OCI-LY7 (cell line): Measurements from ENCODE around the gene INPP5A.

Source experiments
- EZH2phosphoT487 ChIP-seq: fragments of 200-600 bp; sonication (generic); IDR thresholded peaks from 2 replicates; pipeline ENCODE4 v1.6.1; 2018; ENCODE audit warnings: low read depth, borderline replicate concordance, mild to moderate bottlenecking, mixed run types, antibody characterized with exemption, low read length, moderate library complexity, mixed read lengths
- TF ChIP-seq, protein P1 (sequence below): fragments of 200-600 bp; sonication (generic); conservative IDR thresholded peaks from 2 replicates; pipeline ENCODE4 v1.5.1; 2014; ENCODE audit warnings: mild to moderate bottlenecking, antibody characterized with exemption, low read length, moderate library complexity, mixed read lengths

DNA sequence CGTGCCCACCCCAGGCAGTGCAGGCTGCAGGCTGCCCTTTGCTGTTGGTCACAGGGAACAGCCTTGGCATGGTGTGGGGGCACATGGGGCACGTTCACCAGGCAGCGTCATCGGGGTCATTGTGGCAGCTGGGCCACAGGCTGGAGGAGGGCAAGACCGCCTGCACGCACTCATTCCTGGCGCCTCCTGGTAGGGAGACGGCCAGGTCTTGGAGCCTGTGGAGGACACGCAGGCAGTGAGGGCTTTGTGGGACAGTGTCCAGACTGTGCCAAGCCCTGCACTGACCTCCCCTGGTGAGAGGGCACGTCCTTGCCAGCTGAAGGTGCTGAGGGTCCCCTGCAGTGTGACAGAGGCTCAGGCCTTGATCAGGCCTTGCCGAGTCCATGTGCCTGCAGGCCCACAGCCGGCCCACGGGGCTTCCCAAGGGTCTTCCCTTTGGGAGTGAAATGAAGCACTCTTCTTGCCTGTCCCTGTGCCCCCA lies 171.9 kb downstream of the INPP5A start:
- TF ChIP-seq, protein P1, sequence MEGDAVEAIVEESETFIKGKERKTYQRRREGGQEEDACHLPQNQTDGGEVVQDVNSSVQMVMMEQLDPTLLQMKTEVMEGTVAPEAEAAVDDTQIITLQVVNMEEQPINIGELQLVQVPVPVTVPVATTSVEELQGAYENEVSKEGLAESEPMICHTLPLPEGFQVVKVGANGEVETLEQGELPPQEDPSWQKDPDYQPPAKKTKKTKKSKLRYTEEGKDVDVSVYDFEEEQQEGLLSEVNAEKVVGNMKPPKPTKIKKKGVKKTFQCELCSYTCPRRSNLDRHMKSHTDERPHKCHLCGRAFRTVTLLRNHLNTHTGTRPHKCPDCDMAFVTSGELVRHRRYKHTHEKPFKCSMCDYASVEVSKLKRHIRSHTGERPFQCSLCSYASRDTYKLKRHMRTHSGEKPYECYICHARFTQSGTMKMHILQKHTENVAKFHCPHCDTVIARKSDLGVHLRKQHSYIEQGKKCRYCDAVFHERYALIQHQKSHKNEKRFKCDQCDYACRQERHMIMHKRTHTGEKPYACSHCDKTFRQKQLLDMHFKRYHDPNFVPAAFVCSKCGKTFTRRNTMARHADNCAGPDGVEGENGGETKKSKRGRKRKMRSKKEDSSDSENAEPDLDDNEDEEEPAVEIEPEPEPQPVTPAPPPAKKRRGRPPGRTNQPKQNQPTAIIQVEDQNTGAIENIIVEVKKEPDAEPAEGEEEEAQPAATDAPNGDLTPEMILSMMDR, result no peak
- TF ChIP-seq EZH2phosphoT487, result no peak
